DND-41 (cell line): ENCODE measurements around the gene CANX.

Experiments
- EZH2 ChIP-seq: IDR thresholded peaks from 3 replicates; pipeline ENCODE4 v1.6.1; 2012; ENCODE audit warnings: borderline replicate concordance, low read depth, mild to moderate bottlenecking, moderate library complexity, low read length, inconsistent platforms; ENCODE audit not compliant: severe bottlenecking
- TF ChIP-seq, protein P1 (sequence below): IDR thresholded peaks from 2 replicates; pipeline ENCODE4 v1.5.1; 2012; ENCODE audit warnings: borderline replicate concordance, low read length, moderate library complexity, mild to moderate bottlenecking; ENCODE audit not compliant: poor library complexity, severe bottlenecking; ENCODE audit errors: extremely low read depth

DNA sequence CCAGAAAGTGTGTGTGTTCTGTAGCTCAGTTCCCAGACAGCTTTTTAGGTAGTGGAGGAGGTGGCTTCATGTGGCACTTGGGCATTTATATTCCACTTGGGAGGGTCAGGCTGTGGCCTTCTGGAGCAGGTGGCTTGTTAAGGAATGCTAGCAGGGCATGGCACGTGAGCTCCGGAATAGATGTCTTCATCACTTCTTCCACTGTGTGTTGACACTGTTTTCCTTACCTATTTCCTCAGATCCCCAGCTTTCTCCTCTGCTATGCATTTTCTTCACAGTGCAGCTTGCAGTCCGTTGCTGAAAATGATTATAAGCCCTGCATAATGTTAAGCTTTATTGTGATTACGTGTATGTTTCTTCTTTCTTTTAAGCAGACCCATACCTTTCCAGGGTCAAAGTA lies 30.5 kb downstream of the CANX start:
- TF ChIP-seq, protein P1, sequence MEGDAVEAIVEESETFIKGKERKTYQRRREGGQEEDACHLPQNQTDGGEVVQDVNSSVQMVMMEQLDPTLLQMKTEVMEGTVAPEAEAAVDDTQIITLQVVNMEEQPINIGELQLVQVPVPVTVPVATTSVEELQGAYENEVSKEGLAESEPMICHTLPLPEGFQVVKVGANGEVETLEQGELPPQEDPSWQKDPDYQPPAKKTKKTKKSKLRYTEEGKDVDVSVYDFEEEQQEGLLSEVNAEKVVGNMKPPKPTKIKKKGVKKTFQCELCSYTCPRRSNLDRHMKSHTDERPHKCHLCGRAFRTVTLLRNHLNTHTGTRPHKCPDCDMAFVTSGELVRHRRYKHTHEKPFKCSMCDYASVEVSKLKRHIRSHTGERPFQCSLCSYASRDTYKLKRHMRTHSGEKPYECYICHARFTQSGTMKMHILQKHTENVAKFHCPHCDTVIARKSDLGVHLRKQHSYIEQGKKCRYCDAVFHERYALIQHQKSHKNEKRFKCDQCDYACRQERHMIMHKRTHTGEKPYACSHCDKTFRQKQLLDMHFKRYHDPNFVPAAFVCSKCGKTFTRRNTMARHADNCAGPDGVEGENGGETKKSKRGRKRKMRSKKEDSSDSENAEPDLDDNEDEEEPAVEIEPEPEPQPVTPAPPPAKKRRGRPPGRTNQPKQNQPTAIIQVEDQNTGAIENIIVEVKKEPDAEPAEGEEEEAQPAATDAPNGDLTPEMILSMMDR, result no peak
- no peak for TF ChIP-seq EZH2
